ENCODE data around the gene SLC9A5. TPM values are rescaled to one million over a fixed set of nuclear protein-coding genes. Genes with fewer than 3 reads are reported as not detected.

The SLC9A5 gene
- total RNA-seq, 1 donor from 2014 or later: 0.60 TPM

DNA sequence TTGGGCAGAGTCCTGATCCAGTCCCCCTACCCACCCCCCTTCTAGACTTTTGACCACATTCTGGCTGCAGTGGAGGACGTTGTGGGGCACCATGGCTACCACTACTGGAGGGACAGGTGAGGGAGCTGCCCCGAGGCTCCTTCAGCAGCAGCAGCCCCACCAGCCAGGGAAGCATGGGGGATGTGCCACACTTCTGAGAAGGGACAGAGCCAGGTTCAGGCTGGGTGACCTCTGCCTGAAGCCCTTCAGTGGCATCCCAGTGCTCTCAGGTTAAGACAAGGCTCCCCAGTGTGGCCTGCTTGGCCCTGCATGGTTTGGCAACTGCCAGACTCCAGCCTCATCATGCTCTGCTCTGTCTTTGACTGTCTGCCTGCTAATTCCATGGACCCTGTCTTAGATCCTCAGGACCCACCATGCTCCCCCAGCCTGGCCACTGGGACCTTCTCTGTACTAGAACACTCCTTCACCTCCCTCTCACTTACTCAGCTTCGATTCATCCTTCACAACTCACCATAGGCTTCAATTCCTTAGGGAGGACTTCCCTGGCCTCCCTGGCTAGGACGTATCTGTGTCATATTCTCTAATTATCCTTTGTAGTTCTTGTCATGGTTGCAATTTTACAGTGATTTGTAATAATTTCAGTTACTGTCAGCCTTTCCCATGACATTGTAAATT lies 8.8 kb downstream of the SLC9A5 start:
- DNase-seq (ENCODE audit: low read depth): no peak

DNA sequence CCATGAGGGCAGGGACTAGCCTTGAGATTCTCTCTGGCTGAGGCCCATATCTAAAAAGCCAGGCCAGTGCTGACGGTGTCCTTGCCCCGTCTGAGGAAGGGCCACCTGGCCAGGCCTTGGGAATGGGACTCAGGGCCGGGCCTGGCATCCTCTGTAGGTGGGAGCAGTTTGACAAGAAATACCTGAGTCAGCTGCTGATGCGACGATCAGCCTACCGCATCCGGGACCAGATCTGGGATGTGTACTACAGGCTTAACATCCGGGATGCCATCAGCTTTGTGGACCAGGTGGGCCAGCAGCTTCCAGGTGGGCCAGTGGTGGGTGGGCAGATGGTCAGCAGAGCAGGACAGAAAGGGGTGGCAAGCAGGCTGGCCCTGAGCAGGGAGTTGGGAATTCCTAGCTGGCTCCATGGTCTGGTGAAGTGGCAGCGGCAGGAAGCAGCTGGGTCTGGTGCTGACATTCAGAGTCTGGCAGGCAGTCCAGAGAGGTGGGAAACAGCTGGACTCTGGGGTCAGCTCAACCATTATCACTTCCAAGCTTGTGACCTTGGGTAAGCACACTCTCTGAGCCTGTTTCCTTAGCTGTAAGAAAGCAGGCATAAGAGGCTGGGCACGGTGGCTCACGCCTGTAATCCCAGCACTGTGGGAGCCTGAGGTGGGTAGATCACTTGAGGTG lies 9.5 kb downstream of the SLC9A5 start:
- no peak for DNase-seq (ENCODE audit: low read depth)

DNA sequence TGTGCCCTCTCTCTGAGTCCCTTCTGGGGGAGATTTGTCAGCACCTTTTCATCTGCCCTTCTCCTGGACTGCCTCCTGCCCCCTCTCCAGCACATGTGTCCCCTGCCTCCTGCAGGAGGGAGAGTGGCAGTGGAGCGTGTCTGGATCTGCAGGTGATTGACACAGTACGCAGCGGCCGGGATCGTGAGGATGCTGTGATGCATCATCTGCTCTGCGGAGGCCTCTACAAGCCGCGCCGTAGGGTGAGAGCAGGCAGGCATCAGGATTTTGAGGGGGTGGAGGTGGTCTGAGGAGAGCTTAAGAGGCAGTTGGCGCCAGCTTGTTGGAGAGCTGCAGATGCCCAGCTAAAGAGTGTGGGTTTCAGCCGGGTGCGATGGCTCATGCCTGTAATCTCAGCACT lies 10.9 kb downstream of the SLC9A5 start:
- no peak for DNase-seq (ENCODE audit: low read depth)

DNA sequence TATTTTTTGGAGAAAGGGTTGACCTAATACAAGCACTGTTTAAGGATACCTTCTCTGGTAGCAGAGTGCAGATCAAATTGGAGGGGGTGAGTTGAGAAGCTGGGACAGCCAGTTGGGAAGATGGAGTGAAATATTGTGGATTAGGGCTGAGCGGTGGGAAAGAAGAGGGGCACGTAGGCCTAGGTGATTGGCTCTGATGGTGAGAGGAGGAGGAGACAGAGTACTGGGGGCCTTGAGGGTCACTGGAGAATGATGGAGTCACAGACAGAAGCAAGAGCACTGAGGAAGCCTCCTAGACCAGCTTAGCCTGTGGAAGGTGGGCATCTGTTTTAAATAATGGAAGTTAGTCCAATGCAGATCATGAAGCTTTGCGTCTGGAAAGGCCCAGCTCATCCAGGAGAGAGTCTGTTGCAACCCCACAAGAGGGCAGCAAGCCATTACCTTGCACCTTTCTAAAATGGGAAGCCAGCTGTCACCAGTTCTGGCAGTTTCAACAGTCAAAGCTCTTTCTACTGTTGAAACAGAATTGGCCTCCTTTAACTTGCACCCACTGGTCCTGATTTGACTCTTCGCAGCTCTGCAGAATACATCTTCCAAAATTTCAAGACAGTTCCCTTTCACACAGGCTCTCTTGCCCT lies 11.8 kb downstream of the SLC9A5 start:
- DNase-seq (ENCODE audit: low read depth): peak; percentile 69

DNA sequence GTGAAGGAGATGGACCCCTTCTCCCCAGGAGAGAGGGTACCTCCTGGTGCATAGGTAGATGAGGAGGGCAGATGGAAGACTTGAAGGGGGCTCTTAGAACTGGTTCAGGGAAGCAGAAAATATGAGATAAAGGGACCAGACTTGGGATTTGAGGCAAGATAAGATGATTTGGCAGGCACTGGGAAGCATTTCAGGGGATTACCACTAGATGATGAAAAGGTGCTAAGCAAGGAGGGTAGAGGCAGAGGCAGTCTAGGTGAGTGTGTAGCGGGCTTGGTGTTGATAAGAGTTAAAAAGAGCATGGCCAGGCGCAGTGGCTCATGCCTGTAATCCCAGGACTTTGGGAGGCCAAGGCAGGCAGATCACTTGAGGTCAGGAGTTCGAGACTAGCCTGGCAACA lies 14.4 kb downstream of the SLC9A5 start:
- no peak for DNase-seq (ENCODE audit: low read depth)

DNA sequence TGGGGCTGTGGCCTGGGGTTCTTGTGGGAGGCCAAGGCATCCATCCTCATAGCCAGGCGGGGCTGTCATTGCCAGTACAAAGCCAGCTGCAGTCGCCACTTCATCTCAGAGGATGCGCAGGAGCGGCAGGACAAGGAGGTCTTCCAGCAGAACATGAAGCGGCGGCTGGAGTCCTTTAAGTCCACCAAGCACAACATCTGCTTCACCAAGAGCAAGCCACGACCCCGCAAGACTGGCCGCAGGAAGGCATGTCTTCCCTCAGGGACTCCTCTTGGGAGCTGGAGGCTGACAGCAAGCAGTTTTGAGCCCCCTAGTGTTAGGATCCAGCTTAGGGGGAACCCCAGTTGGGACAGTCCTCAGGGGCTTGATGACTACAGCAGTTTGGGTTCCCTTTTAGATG lies 15.5 kb downstream of the SLC9A5 start:
- no peak for DNase-seq (ENCODE audit: low read depth)

DNA sequence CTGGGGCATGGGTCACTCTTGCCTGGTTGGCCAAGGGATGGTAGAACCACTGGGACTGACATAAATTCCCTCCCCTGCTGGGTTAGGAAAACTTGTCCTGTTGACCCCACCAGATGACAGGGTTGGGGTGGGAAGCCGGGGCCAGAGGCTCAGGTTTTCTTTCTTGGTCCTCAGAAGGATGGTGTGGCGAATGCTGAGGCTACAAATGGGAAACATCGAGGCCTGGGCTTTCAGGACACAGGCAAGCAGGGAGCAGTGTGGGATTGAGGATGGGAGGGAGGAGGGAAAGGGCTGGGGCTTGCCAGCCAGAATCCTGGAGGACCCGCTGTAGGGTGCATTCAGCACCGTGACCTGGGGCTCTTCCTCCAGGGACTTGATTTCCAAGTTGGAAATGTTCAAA lies 16.1 kb downstream of the SLC9A5 start:
- no peak for DNase-seq (ENCODE audit: low read depth)

DNA sequence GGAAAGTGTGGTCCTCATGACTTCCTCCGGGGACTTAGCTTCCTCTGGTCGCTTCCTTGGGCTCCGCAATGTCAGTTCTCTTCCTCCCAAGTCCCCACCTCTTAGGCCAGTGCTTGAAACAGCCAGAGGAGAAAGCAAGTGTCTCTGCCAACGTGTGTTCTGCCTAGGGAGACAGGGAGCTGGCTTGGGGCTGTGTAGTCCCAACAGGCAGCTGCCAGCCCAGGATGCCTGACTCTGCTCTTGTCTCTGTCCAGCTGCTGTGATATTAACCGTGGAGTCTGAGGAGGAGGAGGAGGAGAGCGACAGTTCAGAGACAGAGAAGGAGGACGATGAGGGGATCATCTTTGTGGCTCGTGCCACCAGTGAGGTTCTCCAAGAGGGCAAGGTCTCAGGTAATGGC lies 17.1 kb downstream of the SLC9A5 start:
- DNase-seq (ENCODE audit: low read depth): no peak

DNA sequence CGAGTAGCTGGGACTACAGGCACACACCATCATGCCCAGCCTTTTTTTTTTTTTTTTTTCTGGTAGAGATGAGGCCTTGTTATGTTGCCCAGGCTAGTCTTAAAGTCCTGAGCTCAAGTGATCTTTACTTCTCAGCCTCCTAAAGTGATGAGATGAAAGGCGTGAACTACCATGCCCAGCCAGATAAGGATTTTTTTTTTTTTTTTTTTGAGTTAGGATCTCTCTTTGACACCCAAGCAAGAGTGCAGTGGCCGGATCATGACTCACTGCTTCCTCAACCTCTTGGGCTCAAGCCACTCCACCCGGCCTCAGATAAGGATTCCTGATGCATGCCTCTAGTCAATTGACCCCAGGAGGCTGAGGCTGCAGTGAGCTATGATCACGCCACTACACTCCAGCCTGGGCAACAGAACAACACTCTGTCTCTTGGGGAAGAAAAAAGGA lies 19.4 kb downstream of the SLC9A5 start:
- DNase-seq (ENCODE audit: low read depth): peak; percentile 89

DNA sequence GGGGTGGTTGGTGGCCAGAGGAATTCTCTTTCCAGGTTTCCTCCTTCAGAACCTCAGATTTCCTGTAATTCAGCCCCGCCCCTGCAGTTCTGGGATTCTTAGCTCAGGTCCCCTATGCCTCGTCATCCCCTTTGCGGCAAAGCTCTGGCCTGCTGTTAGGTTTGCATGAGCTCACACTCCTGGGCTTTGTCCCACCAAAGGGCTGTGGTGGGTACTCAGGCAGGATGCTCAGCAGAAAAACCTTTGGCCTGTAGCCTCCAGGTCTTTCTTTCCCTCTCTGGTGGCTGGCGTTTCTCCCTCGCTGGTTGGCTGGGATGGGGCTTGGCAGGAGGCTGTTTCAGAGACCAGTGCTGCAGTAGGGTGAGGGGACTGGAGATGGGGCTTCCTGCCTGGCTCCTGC lies 21.0 kb downstream of the SLC9A5 start:
- DNase-seq (ENCODE audit: low read depth): peak; percentile 69

DNA sequence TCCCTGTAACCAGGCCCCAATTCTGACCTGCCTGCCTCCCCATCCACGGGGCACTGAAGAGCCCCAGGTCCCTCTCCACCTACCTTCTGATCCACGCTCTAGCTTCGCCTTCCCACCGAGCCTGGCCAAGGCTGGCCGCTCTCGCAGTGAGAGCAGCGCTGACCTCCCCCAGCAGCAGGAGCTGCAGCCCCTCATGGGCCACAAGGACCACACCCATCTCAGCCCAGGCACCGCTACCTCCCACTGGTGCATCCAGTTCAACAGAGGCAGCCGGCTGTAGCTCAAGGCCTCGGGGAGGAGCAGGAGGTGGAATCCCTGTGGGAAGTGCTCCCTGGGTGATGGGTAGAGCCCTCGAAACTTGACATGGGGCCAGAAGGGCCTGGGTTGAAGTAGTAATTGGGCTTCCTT lies 22.2 kb downstream of the SLC9A5 start:
- DNase-seq (ENCODE audit: low read depth): no peak

DNA sequence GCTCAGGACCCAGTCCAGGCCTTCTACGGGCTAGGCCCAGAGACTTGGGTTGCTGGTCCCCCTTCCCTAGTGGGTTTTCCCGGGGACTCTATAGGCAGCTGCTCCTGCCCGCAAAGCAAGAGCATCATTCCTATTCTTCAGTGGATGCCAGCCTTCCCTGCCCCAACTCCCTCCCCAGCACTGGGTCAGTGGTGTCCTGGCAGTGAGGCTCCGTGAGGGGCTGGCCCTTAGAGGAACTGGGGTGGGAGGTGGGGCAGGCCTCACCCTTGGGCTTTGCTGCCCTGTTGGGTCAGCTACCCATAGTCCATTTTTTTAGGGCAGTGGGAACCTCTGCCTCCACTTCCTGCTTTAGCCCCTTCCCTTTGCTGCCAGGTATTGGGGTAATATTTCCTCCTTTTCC lies 22.7 kb downstream of the SLC9A5 start:
- DNase-seq (ENCODE audit: low read depth): no peak

DNA sequence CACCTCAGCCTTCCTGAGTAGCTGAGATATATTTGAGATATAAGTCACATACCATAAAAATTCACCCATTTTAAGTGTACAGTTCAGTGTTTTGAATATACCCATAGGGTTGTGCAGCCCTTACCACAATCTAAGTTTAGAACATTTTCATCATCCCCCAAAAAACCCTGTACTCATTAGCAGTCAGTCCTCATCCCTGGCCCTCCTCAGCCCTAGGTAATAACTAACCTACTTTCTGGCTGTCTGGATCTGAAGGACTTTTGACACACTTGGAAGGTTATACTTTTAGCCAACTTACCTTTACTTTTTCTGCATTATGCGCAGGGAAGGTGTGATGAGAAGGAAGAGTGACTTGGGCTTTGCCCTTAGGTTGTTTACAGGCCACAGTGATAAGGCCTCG lies 26.5 kb downstream of the SLC9A5 start:
- no peak for DNase-seq (ENCODE audit: low read depth)

DNA sequence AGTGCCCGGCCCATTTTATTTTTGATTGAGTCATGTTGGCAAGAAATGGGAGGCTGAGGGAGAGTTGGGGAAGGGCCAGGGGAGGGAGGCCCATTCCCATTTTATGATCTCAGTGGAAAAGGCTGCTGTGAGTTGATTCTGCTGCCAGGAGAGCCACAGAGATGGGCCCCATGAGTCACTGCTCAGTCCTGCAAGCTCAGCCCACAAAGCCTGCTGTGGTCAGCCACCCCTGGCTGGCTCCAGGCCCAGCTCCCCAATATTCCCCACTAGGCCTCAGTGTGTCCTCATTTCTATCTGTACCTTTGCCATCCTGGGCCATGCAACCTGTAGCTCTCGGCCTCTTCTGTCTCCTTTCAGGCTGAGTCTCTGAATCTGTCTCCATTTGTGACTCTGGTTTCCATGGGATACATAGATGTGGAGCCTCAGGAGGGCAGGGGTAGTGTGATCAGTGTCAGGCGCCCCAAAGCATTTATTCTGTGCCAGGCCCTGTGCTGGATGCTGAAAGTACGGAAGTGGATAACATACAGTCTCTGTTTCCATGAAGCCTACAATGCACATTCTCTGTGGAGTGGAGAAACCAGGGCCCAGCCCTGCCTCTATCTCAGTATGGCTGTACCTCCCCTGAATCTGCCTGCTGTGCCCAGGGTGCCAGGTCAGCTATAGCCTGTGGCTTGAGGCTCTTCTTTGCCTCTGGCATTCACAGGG lies 28.7 kb downstream of the SLC9A5 start:
- peak; percentile 98 for DNase-seq (ENCODE audit: low read depth)

DNA sequence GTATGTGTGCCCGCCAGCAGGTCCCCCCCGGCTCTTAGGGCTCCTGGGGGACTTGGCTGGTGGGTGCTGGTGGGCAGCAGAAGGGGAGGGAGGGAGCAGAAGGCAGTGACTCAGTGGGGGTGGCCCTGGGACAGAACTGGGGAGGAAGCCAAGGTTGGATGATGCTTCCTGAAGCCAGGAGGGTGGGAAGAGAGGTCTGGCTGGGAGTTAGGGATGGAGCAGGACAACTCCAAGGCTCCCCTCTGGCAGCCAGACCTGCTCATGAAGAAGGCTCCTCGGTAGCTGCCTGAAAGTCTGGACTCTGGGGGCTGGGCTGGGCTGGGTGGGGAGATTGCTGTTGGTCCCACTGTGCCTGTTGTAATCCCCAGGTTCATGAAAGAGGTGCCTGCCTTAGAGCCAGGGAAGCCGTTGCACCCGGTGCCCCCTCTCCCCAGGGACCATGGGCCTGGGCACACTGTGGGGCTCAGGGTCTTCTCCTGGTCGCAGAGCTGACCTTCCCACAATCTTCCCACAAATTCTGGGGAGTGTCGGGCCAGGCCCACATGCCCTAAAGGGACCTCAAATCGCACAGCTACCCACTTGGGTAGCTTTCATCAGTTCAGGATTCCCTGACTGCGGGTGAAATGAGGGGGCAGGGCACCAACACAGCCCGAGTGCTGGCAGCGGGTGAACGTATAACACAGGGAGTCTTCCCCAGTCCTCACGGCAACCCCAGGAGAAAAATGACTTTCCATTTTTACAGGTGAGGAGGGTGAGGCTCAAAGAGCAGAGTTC lies 29.4 kb downstream of the SLC9A5 start:
- peak; percentile 64 for DNase-seq (ENCODE audit: low read depth)

DNA sequence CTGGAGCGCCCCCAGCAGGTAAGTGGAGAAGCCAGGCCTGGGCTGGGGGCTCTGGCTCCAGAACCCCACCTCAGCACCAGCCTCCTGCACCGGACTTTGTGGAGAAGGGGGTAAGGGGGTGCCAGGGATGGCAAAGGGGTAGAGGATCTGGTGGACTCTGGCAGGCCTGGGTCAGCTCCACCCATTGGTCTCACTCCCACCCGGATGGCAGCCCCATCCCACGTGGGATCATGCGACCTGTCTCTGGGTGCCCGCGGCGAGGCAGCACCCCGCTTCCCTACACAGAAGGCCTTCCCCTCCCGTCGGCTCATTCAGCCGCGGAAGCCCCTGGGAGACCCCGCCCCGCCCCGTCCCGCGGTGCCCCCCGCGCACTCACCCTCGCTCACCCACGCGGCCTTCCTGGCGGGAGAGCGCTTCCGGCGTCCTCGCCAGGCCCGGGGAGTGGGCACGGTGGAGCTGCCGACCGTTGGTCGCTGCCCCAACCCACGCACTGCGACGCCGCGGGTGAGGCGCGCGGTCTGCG lies 30.1 kb downstream of the SLC9A5 start:
- DNase-seq (ENCODE audit: low read depth): no peak

DNA sequence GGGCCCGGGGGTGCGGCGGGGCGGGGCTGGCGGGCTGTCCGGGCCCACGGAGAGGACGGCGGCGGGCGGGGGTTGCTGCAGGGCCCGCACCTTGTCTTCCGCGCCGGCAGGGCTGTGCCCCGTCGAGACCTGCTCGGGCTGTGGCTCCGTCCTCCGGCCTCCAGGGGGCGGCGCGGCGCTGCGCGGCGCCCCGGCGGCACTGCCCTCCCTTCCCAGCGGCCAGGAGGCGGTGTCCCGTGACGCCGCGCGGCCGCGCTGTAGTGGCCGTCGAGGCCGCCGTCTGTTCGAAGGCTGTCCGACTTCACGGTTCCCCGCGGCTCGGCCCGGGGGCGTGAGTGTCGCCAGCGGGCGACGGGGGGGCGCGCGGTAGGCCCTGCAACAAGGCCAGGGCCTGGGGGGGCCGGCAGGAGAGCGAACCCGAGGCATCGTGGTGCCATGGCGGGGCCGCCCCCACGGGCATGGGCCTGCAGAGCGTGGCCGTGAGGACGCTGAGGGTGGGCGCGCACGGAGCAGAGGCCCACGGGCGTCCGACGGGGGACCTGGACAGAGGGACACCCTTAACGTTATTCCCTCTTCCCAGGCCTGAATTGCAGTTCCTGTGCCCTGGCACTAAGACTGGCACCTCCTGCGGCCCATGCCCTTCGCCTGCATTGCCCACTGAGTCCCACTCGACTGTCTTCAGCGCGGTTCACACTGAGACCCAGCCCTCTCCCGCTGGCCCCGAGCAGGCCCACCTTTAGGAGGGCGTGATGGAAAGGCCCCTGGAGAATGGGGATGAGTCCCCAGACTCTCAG lies 30.7 kb downstream of the SLC9A5 start, which contains the start of gene PLEKHG4:
TSS of gene PLEKHG4 (plus strand) at position 237 of the 794 bp plus-strand sequence. CDS start at position 750, 513 bp downstream.
- peak; percentile 33 for DNase-seq (ENCODE audit: low read depth)

DNA sequence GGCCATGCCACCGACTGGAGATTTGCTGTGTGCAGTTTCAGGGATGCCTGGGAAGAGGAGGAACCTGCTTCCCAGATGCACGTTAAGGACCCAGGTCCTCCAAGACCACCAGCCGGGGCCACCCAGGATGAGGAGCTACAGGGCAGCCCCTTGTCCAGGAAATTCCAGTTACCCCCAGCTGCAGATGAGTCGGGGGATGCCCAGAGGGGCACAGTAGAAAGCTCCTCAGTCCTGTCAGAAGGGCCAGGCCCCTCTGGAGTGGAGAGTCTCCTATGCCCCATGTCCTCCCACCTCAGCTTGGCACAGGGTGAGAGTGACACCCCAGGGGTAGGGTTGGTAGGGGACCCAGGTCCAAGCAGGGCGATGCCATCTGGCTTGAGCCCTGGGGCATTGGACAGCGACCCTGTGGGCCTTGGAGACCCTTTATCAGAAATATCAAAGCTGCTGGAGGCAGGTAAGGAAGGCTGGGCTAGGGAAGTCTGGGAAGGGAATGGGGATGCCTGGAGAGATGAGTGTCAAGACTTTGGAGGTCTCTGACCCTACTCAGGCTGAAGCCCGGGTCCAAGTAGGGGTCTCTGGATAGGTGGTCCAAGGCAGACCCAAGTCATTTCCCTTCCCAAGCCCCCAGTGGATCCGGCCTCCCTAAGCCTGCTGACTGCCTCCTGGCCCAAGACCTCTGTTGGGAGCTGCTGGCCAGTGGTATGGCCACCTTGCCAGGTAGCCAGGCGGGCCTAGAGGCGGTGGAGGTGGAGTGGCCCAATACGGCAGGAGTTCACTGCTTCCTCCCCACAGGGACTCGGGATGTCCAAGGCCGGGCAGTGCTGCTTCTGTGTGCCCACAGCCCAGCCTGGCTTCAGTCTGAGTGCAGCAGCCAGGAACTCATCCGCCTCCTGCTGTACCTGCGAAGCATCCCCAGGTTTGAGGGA lies 31.6 kb downstream of the SLC9A5 start:
- no peak for DNase-seq (ENCODE audit: low read depth)
